Esophagus muscularis mucosa (tissue), 4 donors: ENCODE results near the gene RCOR1. TPM values are rescaled to one million over a fixed set of nuclear protein-coding genes. Genes with fewer than 3 reads are reported as not detected.
A peak's percentile ranks its signal among the peaks of the same experiment; 100 is the strongest.

Experiments
- DNase-seq: peaks from one replicate; pipeline ENCODE4 v3.0.0-alpha.2; 2017; ENCODE audit errors: extremely low spot score
- H3K27ac ChIP-seq, 4 donors: fragments of 200-600 bp; sonication (generic); replicated peaks in 1 of 4; 1 replicate in 3 of 4; 2 replicates in 1 of 4; pipeline ENCODE4 v1.5.1; 2016 to 2019; ENCODE audit warnings: mild to moderate bottlenecking in 1 of 4
- H3K27me3 ChIP-seq, 4 donors: fragments of 200-600 bp; sonication (generic); one replicate each; pipeline versions ENCODE4 v1.5.1 to v1.6.0; 2016 to 2019
- H3K36me3 ChIP-seq, 4 donors: fragments of 200-600 bp; sonication (generic); one replicate each; pipeline ENCODE4 v1.5.1; 2016 to 2019
- H3K4me1 ChIP-seq, 4 donors: fragments of 200-600 bp; sonication (generic); one replicate each; pipeline ENCODE4 v1.5.1; 2016 to 2019
- H3K4me3 ChIP-seq, 4 donors: fragments of 200-600 bp; sonication (generic); 1 replicate in 2 of 4; 2 replicates in 2 of 4; pipeline ENCODE4 v1.5.1; 2016 to 2019; ENCODE audit warnings: mild to moderate bottlenecking in 4 of 4, moderate library complexity in 1 of 4
- H3K9me3 ChIP-seq, 4 donors: fragments of 200-600 bp; sonication (generic); 1 replicate in 3 of 4; 2 replicates in 1 of 4; pipeline ENCODE4 v1.5.1; 2016 to 2019
- CTCF ChIP-seq, 3 experiments: fragments of 200-600 bp in 2 of 3; fragments of 450-650 bp in 1 of 3; sonication (generic) in 2 of 3; IDR thresholded peaks; one replicate each; pipeline ENCODE4 v1.5.1; 2017 to 2019; ENCODE audit warnings: antibody characterized with exemption in 3 of 3, mild to moderate bottlenecking in 2 of 3, moderate library complexity in 1 of 3
- EP300 ChIP-seq: sonication (generic); formaldehyde crosslinking; IDR thresholded peaks from one replicate; pipeline ENCODE4 v1.6.1; 2017; ENCODE audit warnings: antibody characterized with exemption
- POLR2A ChIP-seq: fragments of 450-650 bp; IDR thresholded peaks from one replicate; pipeline ENCODE4 v1.6.1; 2017; ENCODE audit warnings: antibody characterized with exemption, moderate library complexity, mild to moderate bottlenecking, low read depth
- POLR2AphosphoS5 ChIP-seq, 2 donors: sonication (generic); formaldehyde crosslinking; IDR thresholded peaks; one replicate each; pipeline ENCODE4 v1.6.1; 2017; ENCODE audit warnings: antibody characterized with exemption in 2 of 2
- WGBS: methylation state at CpG from one replicate; pipeline ENCODE4 v1.1.5; 2018; 5-methylcytosine and 5-hydroxymethylcytosine counted together
- intact Hi-C: fragments of 100-400 bp; cut with DNase I; formaldehyde crosslinking; loops from one replicate; pipeline ENCODE4 v1.15.1; 2023
- total RNA-seq, 4 donors: library from RNA; depleted of rRNA; stranded (reverse); fragments of >200 nt; gene quantifications; one replicate each; pipeline versions ENCODE4 v1.1.0 to v1.2.1, GENCODE V29; 2016

RCOR1 gene
- total RNA-seq, 4 donors from 2014 or later = 12.9 to 14.8 (median 13.8) TPM

- peaks cover 0 to 12% (median 6%) of the 10 kb centered on the region in 4 donors for H3K4me1 ChIP-seq
- no peak for TF ChIP-seq POLR2A
- no peak for TF ChIP-seq POLR2AphosphoS5 (IDR thresholded peaks at IDR 0.05)
- no peak for TF ChIP-seq CTCF (IDR thresholded peaks at IDR 0.05)
- TF ChIP-seq EP300 = no peak
- H3K36me3 ChIP-seq = no peaks in the 10 kb centered on the region
- DNase-seq = no peak
- H3K27me3 ChIP-seq = no peaks in the 10 kb centered on the region
- no peak overlapping the region for H3K27ac ChIP-seq
- WGBS = 95% methylated on average over 7 of the region's 9 CpGs
- intact Hi-C loops = loop anchor here (10.0 kb wide), 1 partner anchor 144 kb away; no protein-coding TSS in a partner anchor
- no peaks in the 10 kb centered on the region for H3K9me3 ChIP-seq
- no peak overlapping the region for H3K4me3 ChIP-seq
Observed at GRCh38 chr14:102771144-102771543, 178.7 kb downstream of the RCOR1 start.

DNA sequence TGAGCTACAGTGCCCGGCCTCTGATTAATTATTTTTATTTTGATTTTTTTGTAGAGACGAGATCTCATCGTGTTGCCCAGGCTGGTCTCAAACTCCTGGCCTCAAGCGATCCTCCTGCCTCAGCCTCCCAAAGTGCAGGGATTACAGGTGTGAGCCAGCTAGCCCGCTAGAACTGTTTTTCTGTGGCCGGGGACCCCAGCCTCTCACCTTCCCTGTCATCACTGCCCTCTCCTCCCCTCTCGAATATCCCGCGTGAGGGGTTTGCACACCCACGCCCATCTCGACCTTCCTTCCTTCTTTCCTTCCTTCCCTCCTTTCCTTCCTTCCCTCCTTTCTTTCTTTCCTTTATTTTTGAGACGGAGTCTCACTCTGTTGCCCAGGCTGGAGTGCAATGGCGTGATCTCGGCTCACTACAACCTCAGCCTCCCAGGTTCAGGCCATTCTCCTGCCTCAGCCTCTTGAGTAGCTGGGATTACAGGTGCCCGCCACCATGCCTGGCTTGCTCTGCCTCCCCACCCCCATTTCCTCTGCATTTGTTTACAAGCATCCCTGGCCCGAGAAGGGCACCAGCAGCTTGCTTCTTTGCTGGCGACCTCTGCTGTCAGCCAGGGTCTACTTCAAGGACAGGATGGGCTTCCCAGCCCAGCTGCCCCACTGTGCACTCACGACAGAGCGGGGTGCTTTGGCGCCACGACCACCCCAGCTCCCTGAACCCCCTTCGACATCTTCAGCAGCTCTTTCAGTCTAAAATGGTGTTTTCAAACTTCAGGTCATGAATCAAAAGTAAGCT is 180.5 kb downstream of the RCOR1 start:
- WGBS = 84% methylated on average over 18 of the region's 22 CpGs
- H3K27me3 ChIP-seq = no peaks in the 10 kb centered on the region
- no peaks in the 10 kb centered on the region for H3K36me3 ChIP-seq
- DNase-seq = no peak
- H3K4me3 ChIP-seq = no peak overlapping the region
- TF ChIP-seq POLR2A (no peak), CTCF (IDR thresholded peaks at IDR 0.05) (no peak), POLR2AphosphoS5 (IDR thresholded peaks at IDR 0.05) (no peak), EP300 (no peak)
- H3K4me1 ChIP-seq = peaks cover 0 to 19% (median 6%) of the 10 kb centered on the region in 4 donors
- no peaks in the 10 kb centered on the region for H3K9me3 ChIP-seq
- no peak overlapping the region for H3K27ac ChIP-seq
- intact Hi-C loops = loop anchor here (10.0 kb wide), 1 partner anchor 142 kb away; no protein-coding TSS in a partner anchor

DNA sequence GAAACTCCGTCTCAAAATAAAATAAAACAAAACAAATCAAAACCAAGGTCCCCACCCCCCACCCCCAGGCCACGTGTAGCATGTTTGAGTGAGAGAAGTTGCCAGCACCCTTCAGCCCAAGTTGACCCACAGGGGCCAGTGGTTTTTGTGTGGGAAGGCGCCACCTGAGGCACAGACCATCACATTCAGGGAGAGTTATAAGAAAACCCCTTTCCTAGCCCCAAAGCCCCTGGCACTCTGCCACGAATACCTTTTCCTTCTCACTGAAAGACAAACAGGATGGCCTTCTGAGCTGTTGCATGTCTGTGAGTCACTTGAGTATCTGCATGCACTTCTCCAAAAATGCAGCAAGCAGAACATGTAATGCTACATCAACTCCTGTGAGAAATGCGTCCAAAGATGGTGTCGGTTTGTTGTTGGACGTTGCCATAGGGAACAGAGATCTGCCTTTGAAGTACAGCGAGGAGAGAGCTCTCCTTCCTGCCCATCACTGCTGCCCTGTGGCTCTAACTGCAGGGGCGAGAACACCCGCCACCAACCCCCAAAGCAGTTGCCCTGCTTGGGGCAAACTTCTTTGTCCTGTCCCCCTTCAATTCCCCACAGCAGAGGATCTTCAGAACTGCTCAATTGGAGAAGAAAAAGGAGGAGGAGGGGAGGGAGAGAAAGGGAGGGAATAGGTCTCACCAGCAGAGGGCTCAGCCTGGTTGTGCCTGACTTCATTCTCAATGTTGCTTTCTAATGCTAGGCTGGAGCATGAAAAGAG is 182.1 kb downstream of the RCOR1 start:
- H3K36me3 ChIP-seq = no peaks in the 10 kb centered on the region
- 19% methylated on average over 6 of the region's 10 CpGs for WGBS
- intact Hi-C loops = loop anchor here (5.0 to 10.0 kb wide), 2 partner anchors 140 to 283 kb away; partner anchors contain the start of gene CDC42BPB
- TF ChIP-seq POLR2AphosphoS5 (IDR thresholded peaks at IDR 0.05) = peak in 1 of 2 donors; percentile 41
- no peak for TF ChIP-seq EP300
- TF ChIP-seq POLR2A = no peak
- peak; percentile 65 to 82 (median 66) for TF ChIP-seq CTCF (IDR thresholded peaks at IDR 0.05)
- no peak for DNase-seq
- H3K27me3 ChIP-seq = no peaks in the 10 kb centered on the region
- H3K4me1 ChIP-seq = peaks cover 11 to 33% (median 18%) of the 10 kb centered on the region in 4 donors
- no peaks in the 10 kb centered on the region for H3K9me3 ChIP-seq
- no peak overlapping the region for H3K4me3 ChIP-seq
- peak overlapping the region; percentile 13 to 85 (median 56) for H3K27ac ChIP-seq

- no peak for DNase-seq
- intact Hi-C loops = loop anchor here (5.0 to 10.0 kb wide), 2 partner anchors 139 to 281 kb away; partner anchors contain the start of gene CDC42BPB
- Histone ChIP-seq H3K27ac (peak overlapping the region; percentile 74 to 85 (median 78)), H3K9me3 (no peaks in the 10 kb centered on the region), H3K4me1 (peaks cover 11 to 40% (median 24%) of the 10 kb centered on the region in 4 donors), H3K36me3 (no peaks in the 10 kb centered on the region), H3K4me3 (peak overlapping the region in 2 of 4 donors; percentile 45 to 82), H3K27me3 (no peaks in the 10 kb centered on the region)
- 83% methylated on average over 22 of the region's 22 CpGs for WGBS
- TF ChIP-seq EP300 (no peak), CTCF (IDR thresholded peaks at IDR 0.05) (no peak), POLR2AphosphoS5 (IDR thresholded peaks at IDR 0.05) (peak in 1 of 2 donors; percentile 7), POLR2A (no peak)
Observed at GRCh38 chr14:102775855-102776760, 183.7 kb downstream of the RCOR1 start.
